Left lobe of liver (tissue), 2 donors: ENCODE results near the gene ANTXR2. TPM values are rescaled to one million over a fixed set of nuclear protein-coding genes. Genes with fewer than 3 reads are reported as not detected.
A peak's percentile ranks its signal among the peaks of the same experiment; 100 is the strongest.

Source experiments
- ATAC-seq: fragments of 200-7000 bp; cut with Tn5 transposase; one replicate; pipeline ENCODE4 v1.9.1; 2020; ENCODE audit warnings: mild to moderate bottlenecking, moderate library complexity
- DNase-seq: peaks from one replicate; pipeline ENCODE4 v3.0.0-alpha.2; 2020; ENCODE audit warnings: low spot score
- total RNA-seq: library from RNA; stranded (reverse); gene quantifications from one replicate; pipeline ENCODE4 v1.2.1, GENCODE V29; 2021
- donor health status: DM: no; HTN: no; CAD: no; lungs with moderate emphysema.
- donor health status: DM: no; HTN: yes; CAD: no.

Gene ANTXR2
- total RNA-seq, 1 donor from 2014 or later: 31.9 TPM

GRCh38 chr4:80092847-80093246 is 19.8 kb upstream of the ANTXR2 start:
- DNase-seq (no peak), ATAC-seq (no peak)

- no peak for DNase-seq
- no peak for ATAC-seq
These were observed 19.1 kb upstream of the ANTXR2 start for GRCh38 chr4:80092088-80092487.

- ATAC-seq (no peak), DNase-seq (no peak)
These were observed 18.7 kb upstream of the ANTXR2 start for GRCh38 chr4:80091688-80092087.

- ATAC-seq (no peak), DNase-seq (no peak)
These were observed 18.2 kb upstream of the ANTXR2 start for GRCh38 chr4:80091184-80091583.

- ATAC-seq (no peak), DNase-seq (no peak)
These were observed 17.1 kb upstream of the ANTXR2 start for GRCh38 chr4:80090090-80090489.

GRCh38 chr4:80088471-80088870 is 15.4 kb upstream of the ANTXR2 start:
- ATAC-seq (no peak), DNase-seq (no peak)

GRCh38 chr4:80086296-80086695 is 13.3 kb upstream of the ANTXR2 start:
- no peak for ATAC-seq

GRCh38 chr4:80085081-80085480 is 12.1 kb upstream of the ANTXR2 start:
- no peak for DNase-seq
- no peak for ATAC-seq

More at GRCh38 chr4:80086296-80086695, 13.3 kb upstream of the ANTXR2 start:
- no peak for DNase-seq

- DNase-seq (no peak), ATAC-seq (no peak)
These were observed 9.7 kb upstream of the ANTXR2 start for GRCh38 chr4:80082693-80083092.

GRCh38 chr4:80081566-80081965 is 8.5 kb upstream of the ANTXR2 start:
- no peak for DNase-seq
- no peak for ATAC-seq

GRCh38 chr4:80079255-80079923 is 6.4 kb upstream of the ANTXR2 start:
- no peak for ATAC-seq
- DNase-seq: no peak

- no peak for DNase-seq
- ATAC-seq: no peak
These were observed 5.5 kb upstream of the ANTXR2 start for GRCh38 chr4:80078346-80079092.

- DNase-seq (no peak), ATAC-seq (no peak)
These were observed 4.6 kb upstream of the ANTXR2 start for GRCh38 chr4:80077639-80078038.

GRCh38 chr4:80076681-80077080 is 3.7 kb upstream of the ANTXR2 start:
- no peak for ATAC-seq

GRCh38 chr4:80075995-80076675 is 3.1 kb upstream of the ANTXR2 start:
- no peak for DNase-seq
- no peak for ATAC-seq

More at GRCh38 chr4:80076681-80077080, 3.7 kb upstream of the ANTXR2 start:
- DNase-seq: no peak

GRCh38 chr4:80074651-80075050 is 1.6 kb upstream of the ANTXR2 start:
- DNase-seq: no peak
- no peak for ATAC-seq

GRCh38 chr4:80074069-80074468 is 1.0 kb upstream of the ANTXR2 start:
- DNase-seq (no peak), ATAC-seq (no peak)

GRCh38 chr4:80073473-80074008 is 512 bp upstream of the ANTXR2 start:
- DNase-seq (no peak), ATAC-seq (no peak)

- peak; percentile 55 for ATAC-seq
- DNase-seq: peak; percentile 69
These were observed 743 bp downstream of the ANTXR2 start for GRCh38 chr4:80072228-80072743.

GRCh38 chr4:80071604-80072227 is 1.3 kb downstream of the ANTXR2 start:
- DNase-seq: no peak
- ATAC-seq: no peak
